PFSK-1 (cell line): ENCODE measurements around the gene RALBP1.

Experiments used
- FOXP2 ChIP-seq: optimal IDR thresholded peaks from 2 replicates; pipeline ENCODE3; 2011; ENCODE audit warnings: borderline replicate concordance, control low read depth, inconsistent platforms; ENCODE audit not compliant: insufficient read depth; ENCODE audit errors: extremely low read length, extremely low read depth
- POLR2AphosphoS5 ChIP-seq: IDR thresholded peaks from 2 replicates; pipeline ENCODE4 v1.6.1; 2012; ENCODE audit warnings: low read depth, mild to moderate bottlenecking, control low read depth, low read length, moderate library complexity
- REST ChIP-seq, 2 experiments: IDR thresholded peaks; 2 replicates each; pipeline versions ENCODE4 v1.6.1 to v1.8.0; 2011 to 2012; ENCODE audit warnings: low read depth in 2 of 2, low read length in 2 of 2, control low read depth in 1 of 2, inconsistent platforms in 1 of 2, mild to moderate bottlenecking in 1 of 2, moderate library complexity in 1 of 2; ENCODE audit not compliant: insufficient read depth in 1 of 2
- SIN3A ChIP-seq: IDR thresholded peaks from 2 replicates; pipeline ENCODE4 v1.6.1; 2012; ENCODE audit warnings: mild to moderate bottlenecking, low read length, moderate library complexity, borderline replicate concordance; ENCODE audit not compliant: insufficient read depth
- TAF1 ChIP-seq: IDR thresholded peaks from 2 replicates; pipeline ENCODE4 v1.6.1; 2012; ENCODE audit warnings: low read length, control low read depth, borderline replicate concordance; ENCODE audit not compliant: insufficient read depth

- TF ChIP-seq POLR2AphosphoS5 = no peak
- TF ChIP-seq TAF1 = no peak
- no peak for TF ChIP-seq SIN3A
- no peak for TF ChIP-seq REST (IDR thresholded peaks at IDR 0.05; ENCODE audit: insufficient read depth in 1 of 2, low read depth in 2 of 2, low read length in 2 of 2)
- no peak for TF ChIP-seq FOXP2
Observed at GRCh38 chr18:9488538-9488937, 13.2 kb downstream of the RALBP1 start.
